Caco-2 (cell line): ENCODE data around the gene FRMD6. TPM values are rescaled to one million over a fixed set of nuclear protein-coding genes. Genes with fewer than 3 reads are reported as not detected.

Source experiments
- BruUV-seq: library from RNA; stranded (reverse); fragments of 400-500 nt; replicated peaks from 2 replicates; lab custom pipeline; 2021; lab: Mats Ljungman, UMichigan
- CTCF ChIA-PET: fragments of 300-600 bp; sonication (Branson Sonifier 250); formaldehyde crosslinking; loops from one replicate; lab custom pipeline; 2022; ENCODE audit warnings: antibody characterized with exemption; lab: Charles Lee
- POLR2A ChIA-PET: fragments of 300-600 bp; sonication (Branson Sonifier 250); formaldehyde crosslinking; loops from one replicate; lab custom pipeline; 2022; ENCODE audit warnings: antibody characterized with exemption; lab: Charles Lee
- DNase-seq, 2 experiments: peaks; one replicate each; pipeline versions ENCODE4 v3.0.0 to v3.0.0-alpha.2; 2020 to 2022
- H3K27me3 ChIP-seq: replicated peaks from 2 replicates; pipeline ENCODE4 v1.6.0; 2011; ENCODE audit warnings: low read length; ENCODE audit not compliant: control insufficient read depth, insufficient read depth
- H3K36me3 ChIP-seq: 2 replicates; pipeline ENCODE4 v1.5.1; 2011; ENCODE audit warnings: low read length; ENCODE audit not compliant: control insufficient read depth, insufficient read depth
- H3K4me1 ChIP-seq: fragments of 250-450 bp; sonication (Bioruptor Pico); 2 replicates; pipeline ENCODE4 v1.5.1; 2020; ENCODE audit warnings: mild to moderate bottlenecking
- H3K4me3 ChIP-seq: 2 replicates; pipeline ENCODE4 v1.5.1; 2011; ENCODE audit warnings: low read depth, mild to moderate bottlenecking, control low read depth, low read length
- H3K9me3 ChIP-seq: fragments of 250-450 bp; sonication (Bioruptor Pico); 2 replicates; pipeline ENCODE4 v1.5.1; 2020; ENCODE audit warnings: mild to moderate bottlenecking, moderate library complexity
- H3K27ac Mint-ChIP-seq: one replicate; pipeline ENCODE4 v1.8.0; 2022; ENCODE audit warnings: mixed read lengths; ENCODE audit not compliant: unreplicated experiment
- H3K27me3 Mint-ChIP-seq: one replicate; pipeline ENCODE4 v1.8.0; 2022; ENCODE audit warnings: mixed read lengths; ENCODE audit not compliant: insufficient read depth, unreplicated experiment
- H3K36me3 Mint-ChIP-seq: one replicate; pipeline ENCODE4 v1.8.0; 2022; ENCODE audit warnings: mild to moderate bottlenecking, mixed read lengths; ENCODE audit not compliant: insufficient read depth, unreplicated experiment
- H3K4me1 Mint-ChIP-seq: one replicate; pipeline ENCODE4 v1.8.0; 2022; ENCODE audit warnings: low read depth, mixed read lengths; ENCODE audit not compliant: unreplicated experiment
- H3K4me3 Mint-ChIP-seq: one replicate; pipeline ENCODE4 v1.8.0; 2022; ENCODE audit warnings: mild to moderate bottlenecking, moderate library complexity, mixed read lengths; ENCODE audit not compliant: unreplicated experiment
- H3K9me3 Mint-ChIP-seq: one replicate; pipeline ENCODE4 v1.8.0; 2022; ENCODE audit warnings: mixed read lengths; ENCODE audit not compliant: unreplicated experiment
- intact Hi-C: fragments of 100-400 bp; cut with micrococcal nuclease; formaldehyde crosslinking; loops from one replicate; pipeline ENCODE4 v1.10.0; 2022; ENCODE audit not compliant: unreplicated experiment
- total RNA-seq: library from RNA; stranded (reverse); gene quantifications from 2 replicates; pipeline ENCODE4 v1.2.3, GENCODE V29; 2022
- TF ChIP-seq, protein P1 (sequence below), 2 experiments: fragments of 200-600 bp in 1 of 2; IDR thresholded peaks; 1 replicate in 1 of 2; 2 replicates in 1 of 2; pipeline versions ENCODE4 v1.5.1 to v1.8.0; 2011 to 2022; ENCODE audit warnings: antibody characterized with exemption in 1 of 2, control low read depth in 1 of 2, inconsistent platforms in 1 of 2, low read depth in 1 of 2, low read length in 1 of 2, mild to moderate bottlenecking in 1 of 2, moderate library complexity in 1 of 2; ENCODE audit not compliant: insufficient read depth in 1 of 2, severe bottlenecking in 1 of 2, unreplicated experiment in 1 of 2

Gene FRMD6
- total RNA-seq, 1 experiment from 2014 or later: 35.7 TPM

DNA sequence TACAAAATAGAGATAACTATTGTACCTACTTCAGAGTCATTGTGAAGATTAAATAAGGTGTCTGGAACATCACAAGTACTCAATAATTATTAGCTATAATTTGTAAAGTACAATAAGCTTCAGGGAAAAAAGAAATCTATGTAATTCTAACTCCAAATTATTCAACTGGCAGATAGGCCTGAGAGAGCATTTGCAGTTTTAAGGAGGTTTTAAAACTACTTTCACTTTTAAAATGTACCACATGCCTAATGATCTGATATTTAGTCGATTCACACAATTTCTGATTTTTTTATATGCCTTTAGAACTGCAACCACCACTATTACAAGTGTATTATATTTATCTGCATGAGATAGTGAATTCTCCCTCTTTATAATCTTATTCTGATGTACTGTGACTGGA is 24.9 kb upstream of the FRMD6 start:
- CTCF ChIA-PET: no interaction called here
- BruUV-seq: no TSS peak
- Mint-ChIP-seq H3K4me3 (no peak overlapping the region), H3K27ac (no peak overlapping the region), H3K36me3 (no peaks in the 10 kb centered on the region), H3K27me3 (no peaks in the 10 kb centered on the region), H3K9me3 (no peaks in the 10 kb centered on the region), H3K4me1 (peaks cover 18% of the 10 kb centered on the region)
- POLR2A ChIA-PET: no interaction called here
- Histone ChIP-seq H3K36me3 (no peaks in the 10 kb centered on the region), H3K4me1 (no peaks in the 10 kb centered on the region; the same call in 1 of the 2 replicates), H3K4me3 (no peak overlapping the region), H3K9me3 (no peaks in the 10 kb centered on the region), H3K27me3 (no peaks in the 10 kb centered on the region)
- TF ChIP-seq, protein P1, sequence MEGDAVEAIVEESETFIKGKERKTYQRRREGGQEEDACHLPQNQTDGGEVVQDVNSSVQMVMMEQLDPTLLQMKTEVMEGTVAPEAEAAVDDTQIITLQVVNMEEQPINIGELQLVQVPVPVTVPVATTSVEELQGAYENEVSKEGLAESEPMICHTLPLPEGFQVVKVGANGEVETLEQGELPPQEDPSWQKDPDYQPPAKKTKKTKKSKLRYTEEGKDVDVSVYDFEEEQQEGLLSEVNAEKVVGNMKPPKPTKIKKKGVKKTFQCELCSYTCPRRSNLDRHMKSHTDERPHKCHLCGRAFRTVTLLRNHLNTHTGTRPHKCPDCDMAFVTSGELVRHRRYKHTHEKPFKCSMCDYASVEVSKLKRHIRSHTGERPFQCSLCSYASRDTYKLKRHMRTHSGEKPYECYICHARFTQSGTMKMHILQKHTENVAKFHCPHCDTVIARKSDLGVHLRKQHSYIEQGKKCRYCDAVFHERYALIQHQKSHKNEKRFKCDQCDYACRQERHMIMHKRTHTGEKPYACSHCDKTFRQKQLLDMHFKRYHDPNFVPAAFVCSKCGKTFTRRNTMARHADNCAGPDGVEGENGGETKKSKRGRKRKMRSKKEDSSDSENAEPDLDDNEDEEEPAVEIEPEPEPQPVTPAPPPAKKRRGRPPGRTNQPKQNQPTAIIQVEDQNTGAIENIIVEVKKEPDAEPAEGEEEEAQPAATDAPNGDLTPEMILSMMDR (IDR thresholded peaks at IDR 0.05; ENCODE audit: insufficient read depth in 1 of 2, low read depth in 1 of 2, low read length in 1 of 2, severe bottlenecking in 1 of 2, unreplicated experiment in 1 of 2): no peak
- no peak for DNase-seq
- intact Hi-C loops: no loop called here

DNA sequence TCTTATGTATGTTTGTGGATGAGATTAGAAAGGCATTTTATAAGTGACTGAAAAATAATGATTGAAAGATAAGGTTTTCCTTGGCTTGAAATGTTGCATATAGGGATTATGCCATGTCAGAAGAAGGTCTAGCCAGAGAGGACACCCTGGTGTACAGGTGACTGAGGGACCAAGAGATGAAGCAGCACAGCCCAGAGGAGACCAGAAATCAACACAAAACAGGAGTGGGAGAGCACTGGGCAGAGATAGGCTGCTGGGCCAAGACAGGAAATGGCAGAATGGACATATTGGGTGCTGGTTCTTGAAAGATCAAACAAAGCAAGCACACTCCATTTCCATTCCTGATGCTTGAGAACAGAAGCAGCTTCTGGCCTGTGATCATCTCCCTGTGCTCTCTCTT is 24.4 kb upstream of the FRMD6 start:
- no peaks in the 10 kb centered on the region for H3K9me3 ChIP-seq
- no TSS peak for BruUV-seq
- no peaks in the 10 kb centered on the region for H3K27me3 Mint-ChIP-seq
- H3K27ac Mint-ChIP-seq: no peak overlapping the region
- ChIA-PET POLR2A (no interaction called here), CTCF (no interaction called here)
- intact Hi-C loops: no loop called here
- no peaks in the 10 kb centered on the region for H3K36me3 Mint-ChIP-seq
- no peak for DNase-seq
- no peaks in the 10 kb centered on the region for H3K27me3 ChIP-seq
- H3K4me1 Mint-ChIP-seq: peaks cover 18% of the 10 kb centered on the region
- no peaks in the 10 kb centered on the region for H3K36me3 ChIP-seq
- H3K4me3 Mint-ChIP-seq: no peak overlapping the region
- no peak overlapping the region for H3K4me3 ChIP-seq
- TF ChIP-seq, protein P1 (IDR thresholded peaks at IDR 0.05; ENCODE audit: insufficient read depth in 1 of 2, low read depth in 1 of 2, low read length in 1 of 2, severe bottlenecking in 1 of 2, unreplicated experiment in 1 of 2): no peak
- H3K4me1 ChIP-seq: no peaks in the 10 kb centered on the region; the same call in 1 of the 2 replicates
- no peaks in the 10 kb centered on the region for H3K9me3 Mint-ChIP-seq

- ChIA-PET POLR2A (no interaction called here), CTCF (no interaction called here)
- intact Hi-C loops: no loop called here
- Mint-ChIP-seq H3K9me3 (no peaks in the 10 kb centered on the region), H3K27me3 (no peaks in the 10 kb centered on the region), H3K27ac (no peak overlapping the region), H3K36me3 (no peaks in the 10 kb centered on the region), H3K4me1 (peaks cover 18% of the 10 kb centered on the region), H3K4me3 (no peak overlapping the region)
- Histone ChIP-seq H3K9me3 (no peaks in the 10 kb centered on the region), H3K4me3 (no peak overlapping the region), H3K36me3 (no peaks in the 10 kb centered on the region), H3K4me1 (no peaks in the 10 kb centered on the region; the same call in 1 of the 2 replicates), H3K27me3 (no peaks in the 10 kb centered on the region)
- DNase-seq: no peak
- TF ChIP-seq, protein P1 (IDR thresholded peaks at IDR 0.05; ENCODE audit: insufficient read depth in 1 of 2, low read depth in 1 of 2, low read length in 1 of 2, severe bottlenecking in 1 of 2, unreplicated experiment in 1 of 2): no peak
- BruUV-seq: no TSS peak
Measured at GRCh38 chr14:51628238-51628637, 23.5 kb upstream of the FRMD6 start.
